Tibial artery (tissue), 4 donors: Measurements from ENCODE around the gene CCM2L.

Source experiments
- DNase-seq, 2 donors: peaks; one replicate each; pipeline ENCODE4 v3.0.0-alpha.2; 2019
- H3K27ac ChIP-seq, 2 donors: fragments of 200-600 bp; sonication (generic) in 1 of 2; 1 replicate in 1 of 2; 2 replicates in 1 of 2; pipeline ENCODE4 v1.5.1; 2018 to 2019; ENCODE audit warnings: mild to moderate bottlenecking in 1 of 2
- H3K27me3 ChIP-seq, 2 donors: fragments of 200-600 bp; sonication (generic) in 1 of 2; one replicate each; pipeline versions ENCODE4 v1.5.1 to v1.6.0; 2016 to 2019
- H3K36me3 ChIP-seq, 3 donors: fragments of 200-600 bp; sonication (generic) in 2 of 3; one replicate each; pipeline ENCODE4 v1.5.1; 2016 to 2019; ENCODE audit warnings: mild to moderate bottlenecking in 2 of 3
- H3K4me1 ChIP-seq, 4 donors: fragments of 200-600 bp; sonication (generic) in 2 of 4; 1 replicate in 3 of 4; 2 replicates in 1 of 4; pipeline ENCODE4 v1.5.1; 2016 to 2019
- H3K4me3 ChIP-seq, 2 donors: fragments of 200-600 bp; sonication (generic) in 1 of 2; 1 replicate in 1 of 2; 2 replicates in 1 of 2; pipeline ENCODE4 v1.5.1; 2018 to 2019; ENCODE audit warnings: mild to moderate bottlenecking in 2 of 2
- H3K9me3 ChIP-seq, 3 donors: fragments of 200-600 bp; sonication (generic) in 1 of 3; one replicate each; pipeline ENCODE4 v1.5.1; 2016 to 2019
- CTCF ChIP-seq, 2 experiments: fragments of 200-600 bp in 1 of 2; fragments of 450-650 bp in 1 of 2; IDR thresholded peaks; one replicate each; pipeline ENCODE4 v1.5.1; 2017 to 2019; ENCODE audit warnings: antibody characterized with exemption in 2 of 2, mild to moderate bottlenecking in 1 of 2, moderate library complexity in 1 of 2
- intact Hi-C: fragments of 100-400 bp; cut with DNase I; formaldehyde crosslinking; loops from one replicate; pipeline ENCODE4 v1.15.0; 2023; ENCODE audit warnings: low total_unique reads

The CCM2L gene

GRCh38 chr20:32036252-32036651, 26.0 kb downstream of the CCM2L start:
- intact Hi-C loops = no loop called here
- H3K9me3 ChIP-seq = no peaks in the 10 kb centered on the region
- H3K27ac ChIP-seq = no peak overlapping the region
- no peak overlapping the region for H3K4me3 ChIP-seq
- DNase-seq = no peak
- no peak for TF ChIP-seq CTCF (IDR thresholded peaks at IDR 0.05)
- H3K36me3 ChIP-seq = no peaks in the 10 kb centered on the region
- H3K27me3 ChIP-seq = peaks cover 0 to 59% of the 10 kb centered on the region in 2 donors
- peaks cover 0 to 6% (median 2%) of the 10 kb centered on the region in 4 donors for H3K4me1 ChIP-seq

DNA sequence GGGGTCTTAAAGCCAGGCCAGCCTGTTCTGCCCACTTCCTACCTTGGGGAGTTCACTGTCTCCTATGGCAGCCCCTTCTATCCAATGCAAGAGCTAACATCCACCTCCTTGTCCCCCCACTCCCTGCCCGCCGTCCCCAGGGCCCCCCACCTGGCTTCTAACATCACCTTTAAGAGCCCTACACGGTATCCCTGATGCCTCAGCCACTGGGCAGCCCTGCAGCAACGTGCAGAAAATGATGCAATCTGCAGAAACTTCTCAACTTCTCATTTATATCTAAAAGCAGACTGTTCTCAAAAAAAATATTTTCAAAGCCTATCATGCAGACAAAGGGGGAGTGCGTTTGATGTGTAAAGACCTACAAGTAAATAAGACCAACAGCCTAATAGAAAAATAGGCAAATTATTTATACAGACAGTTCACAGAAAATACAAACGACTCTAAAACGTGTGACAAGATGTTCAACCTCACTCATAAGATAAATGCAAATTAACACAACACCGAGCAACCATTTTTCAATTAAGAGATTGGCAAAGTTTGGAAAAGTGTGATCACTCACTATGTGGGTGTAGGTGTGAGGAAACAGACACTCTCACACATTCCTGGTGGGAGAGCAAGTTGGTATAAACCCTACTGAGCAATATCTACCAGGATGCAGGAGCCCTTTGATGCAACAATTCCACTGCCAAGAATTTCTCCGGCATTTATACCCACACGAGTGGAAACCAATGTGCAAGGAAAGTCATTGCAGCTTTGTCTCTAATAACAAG, 26.7 kb downstream of the CCM2L start:
- Histone ChIP-seq H3K27me3 (peaks cover 0 to 57% of the 10 kb centered on the region in 2 donors), H3K27ac (no peak overlapping the region), H3K36me3 (no peaks in the 10 kb centered on the region), H3K4me1 (no peaks in the 10 kb centered on the region), H3K9me3 (no peaks in the 10 kb centered on the region), H3K4me3 (no peak overlapping the region)
- no peak for TF ChIP-seq CTCF (IDR thresholded peaks at IDR 0.05)
- intact Hi-C loops = no loop called here
- DNase-seq = no peak

DNA sequence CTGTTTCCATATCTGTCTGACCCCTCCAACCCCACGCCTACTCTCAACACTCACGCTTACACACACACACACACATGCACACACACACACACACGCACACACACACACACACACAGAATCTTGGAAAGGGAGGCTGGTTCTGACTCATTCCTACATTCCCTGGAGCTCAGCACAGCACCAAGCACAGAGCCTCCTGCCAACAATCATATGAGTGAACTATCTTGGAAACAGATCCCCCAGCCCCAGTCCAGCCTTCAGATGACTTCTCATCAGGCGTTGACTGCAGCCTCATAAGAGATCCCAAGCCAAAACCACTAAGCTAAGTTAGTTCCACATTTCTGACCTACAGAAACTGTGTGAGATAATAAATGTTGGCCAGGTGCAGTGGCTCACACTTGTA, 27.7 kb downstream of the CCM2L start:
- no peaks in the 10 kb centered on the region for H3K36me3 ChIP-seq
- TF ChIP-seq CTCF (IDR thresholded peaks at IDR 0.05) = no peak
- no peak overlapping the region for H3K27ac ChIP-seq
- intact Hi-C loops = no loop called here
- no peaks in the 10 kb centered on the region for H3K9me3 ChIP-seq
- H3K27me3 ChIP-seq = peaks cover 0 to 56% of the 10 kb centered on the region in 2 donors
- no peak overlapping the region for H3K4me3 ChIP-seq
- no peaks in the 10 kb centered on the region for H3K4me1 ChIP-seq
- no peak for DNase-seq

- no peaks in the 10 kb centered on the region for H3K4me1 ChIP-seq
- peaks cover 0 to 36% of the 10 kb centered on the region in 2 donors for H3K27me3 ChIP-seq
- peak; percentile 61 to 77 for DNase-seq
- H3K36me3 ChIP-seq = no peaks in the 10 kb centered on the region
- TF ChIP-seq CTCF (IDR thresholded peaks at IDR 0.05) = no peak
- intact Hi-C loops = no loop called here
- H3K9me3 ChIP-seq = no peaks in the 10 kb centered on the region
- no peak overlapping the region for H3K4me3 ChIP-seq
- no peak overlapping the region for H3K27ac ChIP-seq
Observed at GRCh38 chr20:32040142-32040953, 30.1 kb downstream of the CCM2L start.

- Histone ChIP-seq H3K27ac (no peak overlapping the region), H3K36me3 (no peaks in the 10 kb centered on the region), H3K4me1 (peaks cover 0 to 2% (median 0%) of the 10 kb centered on the region in 4 donors), H3K4me3 (no peak overlapping the region), H3K9me3 (no peaks in the 10 kb centered on the region), H3K27me3 (peaks cover 0 to 42% of the 10 kb centered on the region in 2 donors)
- intact Hi-C loops = no loop called here
- TF ChIP-seq CTCF (IDR thresholded peaks at IDR 0.05) = no peak
- DNase-seq = no peak
Observed at GRCh38 chr20:32045999-32046398, 35.8 kb downstream of the CCM2L start.
